ENCODE data around the gene NFASC.

The NFASC gene

GRCh38 chr1:204873176-204873575 is 2.5 kb downstream of the NFASC start:
- H3K9me3 ChIP-seq (replicated peaks; ENCODE audit: insufficient read depth, low read length) = no peaks in the 10 kb centered on the region
- no peaks in the 10 kb centered on the region for H3K79me2 ChIP-seq (ENCODE audit: low read length)
- TF ChIP-seq EZH2 (optimal IDR thresholded peaks at IDR 0.05; ENCODE audit: low read depth, low read length) (no peak), EZH2phosphoT487 (IDR thresholded peaks at IDR 0.05; ENCODE audit: low read length) (no peak), CTCF (IDR thresholded peaks at IDR 0.05; ENCODE audit: low read length) (no peak)
- no peak overlapping the region for H2AFZ ChIP-seq (ENCODE audit: low read length)
- no peak overlapping the region for H3K4me2 ChIP-seq (ENCODE audit: low read depth, low read length)
- no peaks in the 10 kb centered on the region for H3K9me2 ChIP-seq (replicated peaks; ENCODE audit: insufficient read depth, low read length)
- DNase-seq = no peak
- no peak overlapping the region for H3K4me3 ChIP-seq (ENCODE audit: low read length)
- no peaks in the 10 kb centered on the region for H3K27me3 ChIP-seq (replicated peaks; ENCODE audit: insufficient read depth, low read length)
- no peaks in the 10 kb centered on the region for H3F3A ChIP-seq (ENCODE audit: insufficient read depth, low read length)
- H3K27ac ChIP-seq (ENCODE audit: low read length) = no peak overlapping the region
- no peaks in the 10 kb centered on the region for H3K4me1 ChIP-seq (ENCODE audit: low read length)
- no peaks in the 10 kb centered on the region for H3K36me3 ChIP-seq (replicated peaks; ENCODE audit: insufficient read depth, low read length)
- H4K20me1 ChIP-seq (ENCODE audit: insufficient read depth, low read length) = no peaks in the 10 kb centered on the region
- H3K9ac ChIP-seq (ENCODE audit: low read length) = no peak overlapping the region

- Histone ChIP-seq H3K4me3 (ENCODE audit: low read length) (no peak overlapping the region), H3K9me2 (replicated peaks; ENCODE audit: insufficient read depth, low read length) (no peaks in the 10 kb centered on the region), H4K20me1 (ENCODE audit: insufficient read depth, low read length) (no peaks in the 10 kb centered on the region), H3F3A (ENCODE audit: insufficient read depth, low read length) (no peaks in the 10 kb centered on the region), H3K9ac (ENCODE audit: low read length) (no peak overlapping the region), H3K4me1 (ENCODE audit: low read length) (no peaks in the 10 kb centered on the region), H3K9me3 (replicated peaks; ENCODE audit: insufficient read depth, low read length) (no peaks in the 10 kb centered on the region), H3K27ac (ENCODE audit: low read length) (no peak overlapping the region), H3K4me2 (ENCODE audit: low read depth, low read length) (no peak overlapping the region), H3K79me2 (ENCODE audit: low read length) (no peaks in the 10 kb centered on the region), H2AFZ (ENCODE audit: low read length) (no peak overlapping the region), H3K27me3 (replicated peaks; ENCODE audit: insufficient read depth, low read length) (no peaks in the 10 kb centered on the region), H3K36me3 (replicated peaks; ENCODE audit: insufficient read depth, low read length) (no peaks in the 10 kb centered on the region)
- no peak for TF ChIP-seq CTCF (IDR thresholded peaks at IDR 0.05; ENCODE audit: low read length)
- no peak for TF ChIP-seq EZH2phosphoT487 (IDR thresholded peaks at IDR 0.05; ENCODE audit: low read length)
- TF ChIP-seq EZH2 (optimal IDR thresholded peaks at IDR 0.05; ENCODE audit: low read depth, low read length) = no peak
- DNase-seq = no peak
These were observed 3.1 kb downstream of the NFASC start for GRCh38 chr1:204873714-204874113.

- Histone ChIP-seq H3K9ac (ENCODE audit: low read length) (no peak overlapping the region), H3K9me2 (replicated peaks; ENCODE audit: insufficient read depth, low read length) (no peaks in the 10 kb centered on the region), H3K9me3 (replicated peaks; ENCODE audit: insufficient read depth, low read length) (no peaks in the 10 kb centered on the region), H4K20me1 (ENCODE audit: insufficient read depth, low read length) (no peaks in the 10 kb centered on the region), H3K27me3 (replicated peaks; ENCODE audit: insufficient read depth, low read length) (no peaks in the 10 kb centered on the region), H3K79me2 (ENCODE audit: low read length) (no peaks in the 10 kb centered on the region), H3K4me3 (ENCODE audit: low read length) (no peak overlapping the region), H2AFZ (ENCODE audit: low read length) (no peak overlapping the region), H3K4me1 (ENCODE audit: low read length) (no peaks in the 10 kb centered on the region), H3F3A (ENCODE audit: insufficient read depth, low read length) (no peaks in the 10 kb centered on the region), H3K36me3 (replicated peaks; ENCODE audit: insufficient read depth, low read length) (no peaks in the 10 kb centered on the region), H3K27ac (ENCODE audit: low read length) (no peak overlapping the region), H3K4me2 (ENCODE audit: low read depth, low read length) (no peak overlapping the region)
- no peak for TF ChIP-seq EZH2phosphoT487 (IDR thresholded peaks at IDR 0.05; ENCODE audit: low read length)
- no peak for TF ChIP-seq CTCF (IDR thresholded peaks at IDR 0.05; ENCODE audit: low read length)
- TF ChIP-seq EZH2 (optimal IDR thresholded peaks at IDR 0.05; ENCODE audit: low read depth, low read length) = no peak
- no peak for DNase-seq
These were observed 3.6 kb downstream of the NFASC start for GRCh38 chr1:204874274-204874673.

Measured in MM.1S (cell line).